ENCODE data around the gene ATP13A4.

ATP13A4 gene

GRCh38 chr3:193585530-193585929 lies 30.8 kb upstream of the ATP13A4 start:
- no peak overlapping the region for H3K4me3 ChIP-seq (replicated peaks; ENCODE audit: low read depth, low read length)
- DNase-seq (ENCODE audit: extremely low read depth, low read depth), result no peak
- no peak for TF ChIP-seq CTCF (IDR thresholded peaks at IDR 0.05; ENCODE audit: low read depth, low read length, missing control alignments)

- DNase-seq (ENCODE audit: extremely low read depth, low read depth), result no peak
- no peak for TF ChIP-seq CTCF (IDR thresholded peaks at IDR 0.05; ENCODE audit: low read depth, low read length, missing control alignments)
- H3K4me3 ChIP-seq (replicated peaks; ENCODE audit: low read depth, low read length), result no peak overlapping the region
Observed at GRCh38 chr3:193574488-193575070, 19.9 kb upstream of the ATP13A4 start.

- DNase-seq (ENCODE audit: extremely low read depth, low read depth), result no peak
- no peak for TF ChIP-seq CTCF (IDR thresholded peaks at IDR 0.05; ENCODE audit: low read depth, low read length, missing control alignments)
- no peak overlapping the region for H3K4me3 ChIP-seq (replicated peaks; ENCODE audit: low read depth, low read length)
Observed at GRCh38 chr3:193573403-193574191, 18.9 kb upstream of the ATP13A4 start.

GRCh38 chr3:193572426-193572908 lies 17.8 kb upstream of the ATP13A4 start:
- H3K4me3 ChIP-seq (replicated peaks; ENCODE audit: low read depth, low read length), result no peak overlapping the region
- TF ChIP-seq CTCF (IDR thresholded peaks at IDR 0.05; ENCODE audit: low read depth, low read length, missing control alignments), result peak; percentile 74

GRCh38 chr3:193569119-193569518 lies 14.4 kb upstream of the ATP13A4 start:
- no peak for DNase-seq (ENCODE audit: extremely low read depth, low read depth)
- no peak for TF ChIP-seq CTCF (IDR thresholded peaks at IDR 0.05; ENCODE audit: low read depth, low read length, missing control alignments)
- H3K4me3 ChIP-seq (replicated peaks; ENCODE audit: low read depth, low read length), result no peak overlapping the region

More at GRCh38 chr3:193572426-193572908, 17.8 kb upstream of the ATP13A4 start:
- peak; percentile 35 for DNase-seq (ENCODE audit: extremely low read depth, low read depth)

DNA sequence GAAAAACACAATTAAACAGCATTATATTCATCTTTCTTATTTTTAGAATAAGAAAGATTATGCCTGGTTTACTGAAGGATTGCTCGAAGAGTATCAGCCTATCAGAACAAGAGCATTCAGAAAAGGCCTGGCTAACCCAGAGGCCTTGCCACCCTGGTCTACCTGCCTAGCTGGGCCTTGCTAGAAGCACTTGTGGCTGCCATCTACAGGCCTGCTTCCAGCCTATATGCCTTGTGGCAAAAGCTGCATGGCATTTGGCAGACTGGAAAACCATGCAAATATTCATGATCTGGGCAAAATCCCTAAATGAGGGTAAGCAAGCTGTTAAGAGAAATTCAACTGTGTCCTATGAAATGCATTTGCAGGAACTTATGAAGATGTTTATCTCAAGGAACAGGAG lies 9.3 kb upstream of the ATP13A4 start:
- H3K4me3 ChIP-seq (replicated peaks; ENCODE audit: low read depth, low read length), result no peak overlapping the region
- peak; percentile 9 for TF ChIP-seq CTCF (IDR thresholded peaks at IDR 0.05; ENCODE audit: low read depth, low read length, missing control alignments)
- DNase-seq (ENCODE audit: extremely low read depth, low read depth), result no peak
